ENCODE data around the gene CHL1. TPM values are rescaled to one million over a fixed set of nuclear protein-coding genes. Genes with fewer than 3 reads are reported as not detected.

Gene CHL1
- total and polyA plus RNA-seq, 8 donors = 1.1 to 10.7 (median 2.2) TPM

GRCh38 chr3:440826-441225 lies 244.3 kb downstream of the CHL1 start:
- TF ChIP-seq CTCF (IDR thresholded peaks at IDR 0.05) = no peak
- Histone ChIP-seq H3K4me3 (no peak overlapping the region), H3K36me3 (no peaks in the 10 kb centered on the region), H3K27me3 (no peaks in the 10 kb centered on the region), H3K4me1 (no peaks in the 10 kb centered on the region), H3K9me3 (peaks cover 0 to 13% of the 10 kb centered on the region in 2 donors), H3K27ac (no peak overlapping the region)
- ATAC-seq (no peak), DNase-seq (no peak)
- intact Hi-C loops (cut with DNase I) = no loop called here

- Histone ChIP-seq H3K27me3 (no peaks in the 10 kb centered on the region), H3K4me3 (no peak overlapping the region), H3K27ac (no peak overlapping the region), H3K36me3 (no peaks in the 10 kb centered on the region), H3K9me3 (peaks cover 0 to 13% of the 10 kb centered on the region in 2 donors), H3K4me1 (no peaks in the 10 kb centered on the region)
- intact Hi-C loops (cut with DNase I) = no loop called here
- no peak for TF ChIP-seq CTCF (IDR thresholded peaks at IDR 0.05)
- no peak for DNase-seq
- peak; percentile 87 for ATAC-seq
Measured at GRCh38 chr3:445960-446359, 249.4 kb downstream of the CHL1 start.

- Histone ChIP-seq H3K4me1 (no peaks in the 10 kb centered on the region), H3K4me3 (no peak overlapping the region), H3K27me3 (no peaks in the 10 kb centered on the region), H3K9me3 (peaks cover 0 to 13% of the 10 kb centered on the region in 2 donors), H3K36me3 (no peaks in the 10 kb centered on the region), H3K27ac (no peak overlapping the region)
- DNase-seq = no peak
- ATAC-seq = no peak
- no peak for TF ChIP-seq CTCF (IDR thresholded peaks at IDR 0.05)
- intact Hi-C loops (cut with DNase I) = no loop called here
Measured at GRCh38 chr3:447671-448070, 251.1 kb downstream of the CHL1 start.

- H3K4me1 ChIP-seq = no peaks in the 10 kb centered on the region
- ATAC-seq (no peak), DNase-seq (no peak)
- peaks cover 0 to 10% of the 10 kb centered on the region in 2 donors for H3K9me3 ChIP-seq
- H3K36me3 ChIP-seq = no peaks in the 10 kb centered on the region
- TF ChIP-seq CTCF (IDR thresholded peaks at IDR 0.05) = no peak
- no peak overlapping the region for H3K27ac ChIP-seq
- H3K27me3 ChIP-seq = no peaks in the 10 kb centered on the region
- no peak overlapping the region for H3K4me3 ChIP-seq
- intact Hi-C loops (cut with DNase I) = no loop called here
Measured at GRCh38 chr3:449711-450110, 253.1 kb downstream of the CHL1 start.

GRCh38 chr3:452221-452620 lies 255.7 kb downstream of the CHL1 start:
- TF ChIP-seq CTCF (IDR thresholded peaks at IDR 0.05) = no peak
- DNase-seq (no peak), ATAC-seq (no peak)
- H3K36me3 ChIP-seq = no peaks in the 10 kb centered on the region
- no peak overlapping the region for H3K4me3 ChIP-seq
- no peak overlapping the region for H3K27ac ChIP-seq
- no peaks in the 10 kb centered on the region for H3K27me3 ChIP-seq
- H3K9me3 ChIP-seq = peaks cover 0 to 3% of the 10 kb centered on the region in 2 donors
- intact Hi-C loops (cut with DNase I) = no loop called here
- no peaks in the 10 kb centered on the region for H3K4me1 ChIP-seq
